H1 (cell line): ENCODE measurements around the gene FLVCR1. TPM values are rescaled to one million over a fixed set of nuclear protein-coding genes. Genes with fewer than 3 reads are reported as not detected.

Experiments used
- polyA plus RNA-seq, 7 experiments: library from polyadenylated mRNA; depleted of rRNA in 3 of 7; stranded (reverse) in 5 of 7; unstranded in 2 of 7; fragments of >200 nt in 5 of 7; fragments of 200-250 nt in 2 of 7; gene quantifications; 1 replicate in 5 of 7; 2 replicates in 1 of 7; 4 replicates in 1 of 7; pipeline versions ENCODE4 v1.2.1 to v1.2.3, GENCODE V29; 2011 to 2013; ENCODE audit warnings: missing spikeins in 2 of 7, mixed read lengths in 2 of 7
- total RNA-seq: library from RNA; stranded (reverse); fragmentation: NEBNext Ultra II Directional; extraction: Animal tissue kit (Norgen Biotek cat#: 25700); gene quantifications from 2 replicates; pipeline ENCODE4 v1.2.1, GENCODE V29; 2021
- TF ChIP-seq, protein P1 (sequence below): fragments of 300-600 bp; sonication (generic); IDR thresholded peaks from 2 replicates; pipeline ENCODE4 v1.7.1; 2012; ENCODE audit warnings: low read length, moderate library complexity, mild to moderate bottlenecking, inconsistent platforms; ENCODE audit not compliant: insufficient replicate concordance

The FLVCR1 gene
- total and polyA plus RNA-seq, 2 of the 8 experiments (the other 6 are each of a cell fraction or from before 2014, with no cell fraction given), result 31.8 to 75.7 TPM

DNA sequence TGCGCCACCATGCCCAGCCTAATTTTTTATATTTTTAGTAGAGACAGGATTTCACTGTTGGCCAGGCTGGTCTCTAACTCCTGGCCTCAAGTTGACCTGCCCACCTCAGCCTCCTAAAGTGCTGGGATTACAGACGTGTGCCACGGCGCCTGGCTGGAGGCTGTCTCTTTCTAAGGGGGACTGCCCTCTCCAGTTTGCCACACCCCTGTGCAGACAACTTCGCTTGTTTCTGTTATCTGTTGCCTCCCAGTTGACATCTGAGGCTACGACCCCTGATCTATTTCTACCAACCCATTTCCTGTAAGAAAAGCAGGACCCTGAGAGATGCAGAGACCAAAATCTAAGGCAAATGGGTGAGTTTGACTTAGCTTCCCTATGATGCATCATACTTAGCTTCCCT is 68.3 kb downstream of the FLVCR1 start (continued):
- TF ChIP-seq, protein P1, sequence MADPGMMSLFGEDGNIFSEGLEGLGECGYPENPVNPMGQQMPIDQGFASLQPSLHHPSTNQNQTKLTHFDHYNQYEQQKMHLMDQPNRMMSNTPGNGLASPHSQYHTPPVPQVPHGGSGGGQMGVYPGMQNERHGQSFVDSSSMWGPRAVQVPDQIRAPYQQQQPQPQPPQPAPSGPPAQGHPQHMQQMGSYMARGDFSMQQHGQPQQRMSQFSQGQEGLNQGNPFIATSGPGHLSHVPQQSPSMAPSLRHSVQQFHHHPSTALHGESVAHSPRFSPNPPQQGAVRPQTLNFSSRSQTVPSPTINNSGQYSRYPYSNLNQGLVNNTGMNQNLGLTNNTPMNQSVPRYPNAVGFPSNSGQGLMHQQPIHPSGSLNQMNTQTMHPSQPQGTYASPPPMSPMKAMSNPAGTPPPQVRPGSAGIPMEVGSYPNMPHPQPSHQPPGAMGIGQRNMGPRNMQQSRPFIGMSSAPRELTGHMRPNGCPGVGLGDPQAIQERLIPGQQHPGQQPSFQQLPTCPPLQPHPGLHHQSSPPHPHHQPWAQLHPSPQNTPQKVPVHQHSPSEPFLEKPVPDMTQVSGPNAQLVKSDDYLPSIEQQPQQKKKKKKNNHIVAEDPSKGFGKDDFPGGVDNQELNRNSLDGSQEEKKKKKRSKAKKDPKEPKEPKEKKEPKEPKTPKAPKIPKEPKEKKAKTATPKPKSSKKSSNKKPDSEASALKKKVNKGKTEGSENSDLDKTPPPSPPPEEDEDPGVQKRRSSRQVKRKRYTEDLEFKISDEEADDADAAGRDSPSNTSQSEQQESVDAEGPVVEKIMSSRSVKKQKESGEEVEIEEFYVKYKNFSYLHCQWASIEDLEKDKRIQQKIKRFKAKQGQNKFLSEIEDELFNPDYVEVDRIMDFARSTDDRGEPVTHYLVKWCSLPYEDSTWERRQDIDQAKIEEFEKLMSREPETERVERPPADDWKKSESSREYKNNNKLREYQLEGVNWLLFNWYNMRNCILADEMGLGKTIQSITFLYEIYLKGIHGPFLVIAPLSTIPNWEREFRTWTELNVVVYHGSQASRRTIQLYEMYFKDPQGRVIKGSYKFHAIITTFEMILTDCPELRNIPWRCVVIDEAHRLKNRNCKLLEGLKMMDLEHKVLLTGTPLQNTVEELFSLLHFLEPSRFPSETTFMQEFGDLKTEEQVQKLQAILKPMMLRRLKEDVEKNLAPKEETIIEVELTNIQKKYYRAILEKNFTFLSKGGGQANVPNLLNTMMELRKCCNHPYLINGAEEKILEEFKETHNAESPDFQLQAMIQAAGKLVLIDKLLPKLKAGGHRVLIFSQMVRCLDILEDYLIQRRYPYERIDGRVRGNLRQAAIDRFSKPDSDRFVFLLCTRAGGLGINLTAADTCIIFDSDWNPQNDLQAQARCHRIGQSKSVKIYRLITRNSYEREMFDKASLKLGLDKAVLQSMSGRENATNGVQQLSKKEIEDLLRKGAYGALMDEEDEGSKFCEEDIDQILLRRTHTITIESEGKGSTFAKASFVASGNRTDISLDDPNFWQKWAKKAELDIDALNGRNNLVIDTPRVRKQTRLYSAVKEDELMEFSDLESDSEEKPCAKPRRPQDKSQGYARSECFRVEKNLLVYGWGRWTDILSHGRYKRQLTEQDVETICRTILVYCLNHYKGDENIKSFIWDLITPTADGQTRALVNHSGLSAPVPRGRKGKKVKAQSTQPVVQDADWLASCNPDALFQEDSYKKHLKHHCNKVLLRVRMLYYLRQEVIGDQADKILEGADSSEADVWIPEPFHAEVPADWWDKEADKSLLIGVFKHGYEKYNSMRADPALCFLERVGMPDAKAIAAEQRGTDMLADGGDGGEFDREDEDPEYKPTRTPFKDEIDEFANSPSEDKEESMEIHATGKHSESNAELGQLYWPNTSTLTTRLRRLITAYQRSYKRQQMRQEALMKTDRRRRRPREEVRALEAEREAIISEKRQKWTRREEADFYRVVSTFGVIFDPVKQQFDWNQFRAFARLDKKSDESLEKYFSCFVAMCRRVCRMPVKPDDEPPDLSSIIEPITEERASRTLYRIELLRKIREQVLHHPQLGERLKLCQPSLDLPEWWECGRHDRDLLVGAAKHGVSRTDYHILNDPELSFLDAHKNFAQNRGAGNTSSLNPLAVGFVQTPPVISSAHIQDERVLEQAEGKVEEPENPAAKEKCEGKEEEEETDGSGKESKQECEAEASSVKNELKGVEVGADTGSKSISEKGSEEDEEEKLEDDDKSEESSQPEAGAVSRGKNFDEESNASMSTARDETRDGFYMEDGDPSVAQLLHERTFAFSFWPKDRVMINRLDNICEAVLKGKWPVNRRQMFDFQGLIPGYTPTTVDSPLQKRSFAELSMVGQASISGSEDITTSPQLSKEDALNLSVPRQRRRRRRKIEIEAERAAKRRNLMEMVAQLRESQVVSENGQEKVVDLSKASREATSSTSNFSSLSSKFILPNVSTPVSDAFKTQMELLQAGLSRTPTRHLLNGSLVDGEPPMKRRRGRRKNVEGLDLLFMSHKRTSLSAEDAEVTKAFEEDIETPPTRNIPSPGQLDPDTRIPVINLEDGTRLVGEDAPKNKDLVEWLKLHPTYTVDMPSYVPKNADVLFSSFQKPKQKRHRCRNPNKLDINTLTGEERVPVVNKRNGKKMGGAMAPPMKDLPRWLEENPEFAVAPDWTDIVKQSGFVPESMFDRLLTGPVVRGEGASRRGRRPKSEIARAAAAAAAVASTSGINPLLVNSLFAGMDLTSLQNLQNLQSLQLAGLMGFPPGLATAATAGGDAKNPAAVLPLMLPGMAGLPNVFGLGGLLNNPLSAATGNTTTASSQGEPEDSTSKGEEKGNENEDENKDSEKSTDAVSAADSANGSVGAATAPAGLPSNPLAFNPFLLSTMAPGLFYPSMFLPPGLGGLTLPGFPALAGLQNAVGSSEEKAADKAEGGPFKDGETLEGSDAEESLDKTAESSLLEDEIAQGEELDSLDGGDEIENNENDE, result no peak
